ENCODE data around the gene SIRT2. TPM values are rescaled to one million over a fixed set of nuclear protein-coding genes. Genes with fewer than 3 reads are reported as not detected.

Gene SIRT2
- total RNA-seq, 1 experiment from 2014 or later: 15.4 TPM

DNA sequence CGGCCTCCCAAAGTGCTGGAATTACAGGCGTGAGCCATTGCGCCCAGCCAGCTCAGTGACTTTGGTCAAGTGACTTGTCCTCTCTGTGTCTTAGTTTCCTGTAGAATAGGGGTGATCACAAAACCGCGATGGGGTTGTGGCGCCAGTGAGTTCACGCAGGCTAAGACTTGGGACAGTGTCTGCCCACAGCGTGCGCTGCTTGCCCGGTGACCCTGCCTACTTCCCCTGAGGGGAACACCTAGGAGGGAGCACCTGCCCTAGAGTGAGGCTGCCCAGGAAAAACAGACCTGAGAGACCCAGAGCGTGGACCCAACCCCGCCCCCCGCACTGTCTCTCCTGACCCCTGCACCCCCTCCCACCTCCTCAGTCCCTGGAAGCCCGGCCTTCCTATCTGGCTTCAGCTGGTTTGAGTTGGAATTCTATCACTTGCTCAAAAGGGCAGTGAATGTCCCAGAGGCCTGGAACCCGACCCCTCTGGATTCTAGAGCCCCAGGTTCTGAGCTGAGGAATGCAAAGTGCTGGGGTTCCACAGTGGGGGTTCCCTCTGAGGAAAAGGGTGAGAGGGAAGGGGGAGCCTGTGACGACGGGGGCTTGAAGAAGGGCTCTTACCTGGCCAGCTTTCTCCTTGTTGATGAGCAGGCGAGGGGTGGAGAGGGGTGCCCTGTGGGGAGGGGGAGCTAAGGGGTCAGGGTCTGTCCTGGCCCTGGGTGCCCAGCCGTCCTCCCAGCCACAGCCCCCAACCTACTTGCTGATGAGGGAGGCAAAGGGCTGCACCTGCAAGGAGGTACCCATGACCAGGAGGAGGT, 19.1 kb downstream of the SIRT2 start:
- DNase-seq (ENCODE audit: low read depth, low spot score) (no peak), ATAC-seq (no peak)
- no peaks in the 10 kb centered on the region for H3K9me2 ChIP-seq (ENCODE audit: insufficient read depth)
- peaks cover 12 to 16% of the 10 kb centered on the region in 2 experiments; a peak in 3 of 4 replicates for H3K4me1 ChIP-seq (ENCODE audit: control insufficient read depth in 1 of 2, insufficient read depth in 2 of 2, low read length in 2 of 2)
- H3K79me2 ChIP-seq (ENCODE audit: insufficient read depth, low read length): no peaks in the 10 kb centered on the region
- no TSS peak for BruUV-seq (replicated peaks)
- no peak overlapping the region for H3K9ac ChIP-seq (ENCODE audit: low read length)
- no peaks in the 10 kb centered on the region for H3K9me3 ChIP-seq (ENCODE audit: control insufficient read depth in 1 of 2, insufficient read depth in 1 of 2, low read depth in 1 of 2, low read length in 2 of 2)
- H3K27me3 ChIP-seq (ENCODE audit: insufficient read depth, low read length): no peaks in the 10 kb centered on the region
- CTCF ChIA-PET: no interaction called here
- TF ChIP-seq ZNF274 (IDR thresholded peaks at IDR 0.05; ENCODE audit: low read depth, low read length) (no peak), EZH2 (IDR thresholded peaks at IDR 0.05) (no peak)
- TF ChIP-seq, protein P1, sequence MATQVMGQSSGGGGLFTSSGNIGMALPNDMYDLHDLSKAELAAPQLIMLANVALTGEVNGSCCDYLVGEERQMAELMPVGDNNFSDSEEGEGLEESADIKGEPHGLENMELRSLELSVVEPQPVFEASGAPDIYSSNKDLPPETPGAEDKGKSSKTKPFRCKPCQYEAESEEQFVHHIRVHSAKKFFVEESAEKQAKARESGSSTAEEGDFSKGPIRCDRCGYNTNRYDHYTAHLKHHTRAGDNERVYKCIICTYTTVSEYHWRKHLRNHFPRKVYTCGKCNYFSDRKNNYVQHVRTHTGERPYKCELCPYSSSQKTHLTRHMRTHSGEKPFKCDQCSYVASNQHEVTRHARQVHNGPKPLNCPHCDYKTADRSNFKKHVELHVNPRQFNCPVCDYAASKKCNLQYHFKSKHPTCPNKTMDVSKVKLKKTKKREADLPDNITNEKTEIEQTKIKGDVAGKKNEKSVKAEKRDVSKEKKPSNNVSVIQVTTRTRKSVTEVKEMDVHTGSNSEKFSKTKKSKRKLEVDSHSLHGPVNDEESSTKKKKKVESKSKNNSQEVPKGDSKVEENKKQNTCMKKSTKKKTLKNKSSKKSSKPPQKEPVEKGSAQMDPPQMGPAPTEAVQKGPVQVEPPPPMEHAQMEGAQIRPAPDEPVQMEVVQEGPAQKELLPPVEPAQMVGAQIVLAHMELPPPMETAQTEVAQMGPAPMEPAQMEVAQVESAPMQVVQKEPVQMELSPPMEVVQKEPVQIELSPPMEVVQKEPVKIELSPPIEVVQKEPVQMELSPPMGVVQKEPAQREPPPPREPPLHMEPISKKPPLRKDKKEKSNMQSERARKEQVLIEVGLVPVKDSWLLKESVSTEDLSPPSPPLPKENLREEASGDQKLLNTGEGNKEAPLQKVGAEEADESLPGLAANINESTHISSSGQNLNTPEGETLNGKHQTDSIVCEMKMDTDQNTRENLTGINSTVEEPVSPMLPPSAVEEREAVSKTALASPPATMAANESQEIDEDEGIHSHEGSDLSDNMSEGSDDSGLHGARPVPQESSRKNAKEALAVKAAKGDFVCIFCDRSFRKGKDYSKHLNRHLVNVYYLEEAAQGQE (IDR thresholded peaks at IDR 0.05; ENCODE audit: low read depth): no peak
- H2AFZ ChIP-seq (ENCODE audit: low read depth, low read length, poor library complexity, severe bottlenecking): no peak overlapping the region
- POLR2A ChIA-PET: no interaction called here
- H4K20me1 ChIP-seq (ENCODE audit: insufficient read depth): no peaks in the 10 kb centered on the region
- H3K4me3 ChIP-seq (replicated peaks in 1 of 2; ENCODE audit: low read depth in 1 of 2, low read length in 2 of 2): no peak overlapping the region
- no peaks in the 10 kb centered on the region for H3K36me3 ChIP-seq (ENCODE audit: control insufficient read depth in 1 of 2, insufficient read depth in 2 of 2, low read length in 2 of 2)
- RAD21 ChIA-PET (ENCODE audit: low non-redundant PET in 1 of 2, low total read pairs in 2 of 2, uncharacterized antibody in 2 of 2, unreplicated experiment in 2 of 2): no interaction called here
- intact Hi-C loops (cut with micrococcal nuclease): no loop called here
- H3K27ac ChIP-seq (ENCODE audit: low read depth, low read length): no peak overlapping the region
- no peak overlapping the region for H3K4me2 ChIP-seq (ENCODE audit: low read length)

DNA sequence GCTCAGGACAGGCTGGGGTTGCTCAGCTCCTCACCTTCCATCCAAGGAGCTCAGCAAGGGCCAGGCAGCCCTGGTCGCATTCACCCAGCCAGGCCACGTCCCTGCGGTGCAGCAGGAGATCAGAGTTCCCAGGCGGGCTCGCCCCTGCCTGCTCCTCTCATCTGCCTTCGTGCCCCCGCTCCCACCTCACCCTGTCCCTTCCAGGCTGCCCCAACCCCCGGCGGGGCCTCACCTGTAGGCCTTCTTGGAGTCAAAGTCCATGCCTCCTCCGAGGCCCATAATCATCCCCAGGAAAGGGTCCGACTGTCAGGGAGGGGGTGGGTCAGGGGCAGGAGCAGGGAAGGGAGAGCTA, 20.0 kb downstream of the SIRT2 start:
- Histone ChIP-seq H3K4me1 (ENCODE audit: control insufficient read depth in 1 of 2, insufficient read depth in 2 of 2, low read length in 2 of 2) (peaks cover 12 to 16% of the 10 kb centered on the region in 2 experiments; a peak in 3 of 4 replicates), H3K9me2 (ENCODE audit: insufficient read depth) (no peaks in the 10 kb centered on the region), H3K27me3 (ENCODE audit: insufficient read depth, low read length) (no peaks in the 10 kb centered on the region), H2AFZ (ENCODE audit: low read depth, low read length, poor library complexity, severe bottlenecking) (no peak overlapping the region), H3K27ac (ENCODE audit: low read depth, low read length) (no peak overlapping the region; the same call in 1 of the 2 replicates), H3K4me3 (replicated peaks in 1 of 2; ENCODE audit: low read depth in 1 of 2, low read length in 2 of 2) (no peak overlapping the region), H3K9me3 (ENCODE audit: control insufficient read depth in 1 of 2, insufficient read depth in 1 of 2, low read depth in 1 of 2, low read length in 2 of 2) (no peaks in the 10 kb centered on the region), H3K9ac (ENCODE audit: low read length) (no peak overlapping the region), H3K36me3 (ENCODE audit: control insufficient read depth in 1 of 2, insufficient read depth in 2 of 2, low read length in 2 of 2) (no peaks in the 10 kb centered on the region), H4K20me1 (ENCODE audit: insufficient read depth) (no peaks in the 10 kb centered on the region), H3K4me2 (ENCODE audit: low read length) (no peak overlapping the region), H3K79me2 (ENCODE audit: insufficient read depth, low read length) (no peaks in the 10 kb centered on the region)
- POLR2A ChIA-PET: no interaction called here
- no peak for DNase-seq (ENCODE audit: low read depth, low spot score)
- intact Hi-C loops (cut with micrococcal nuclease): no loop called here
- CTCF ChIA-PET: interaction anchor here (4.5 kb wide), 1 partner anchor 8 kb away, joined by 28 read pairs; no protein-coding TSS in a partner anchor
- no peak for ATAC-seq
- RAD21 ChIA-PET (ENCODE audit: low non-redundant PET in 1 of 2, low total read pairs in 2 of 2, uncharacterized antibody in 2 of 2, unreplicated experiment in 2 of 2): no interaction called here
- no TSS peak for BruUV-seq (replicated peaks)
- TF ChIP-seq, protein P2, sequence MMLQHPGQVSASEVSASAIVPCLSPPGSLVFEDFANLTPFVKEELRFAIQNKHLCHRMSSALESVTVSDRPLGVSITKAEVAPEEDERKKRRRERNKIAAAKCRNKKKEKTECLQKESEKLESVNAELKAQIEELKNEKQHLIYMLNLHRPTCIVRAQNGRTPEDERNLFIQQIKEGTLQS (IDR thresholded peaks at IDR 0.05): no peak
- TF ChIP-seq YY1 (IDR thresholded peaks at IDR 0.05; ENCODE audit: extremely low read depth, insufficient replicate concordance, low read depth, low read length): no peak
- no peak for TF ChIP-seq SIN3A (IDR thresholded peaks at IDR 0.05; ENCODE audit: low read depth)
- TF ChIP-seq ZFX (IDR thresholded peaks at IDR 0.05): no peak
- TF ChIP-seq EZH2phosphoT487 (IDR thresholded peaks at IDR 0.05; ENCODE audit: borderline replicate concordance): no peak
- TF ChIP-seq, protein P3, sequence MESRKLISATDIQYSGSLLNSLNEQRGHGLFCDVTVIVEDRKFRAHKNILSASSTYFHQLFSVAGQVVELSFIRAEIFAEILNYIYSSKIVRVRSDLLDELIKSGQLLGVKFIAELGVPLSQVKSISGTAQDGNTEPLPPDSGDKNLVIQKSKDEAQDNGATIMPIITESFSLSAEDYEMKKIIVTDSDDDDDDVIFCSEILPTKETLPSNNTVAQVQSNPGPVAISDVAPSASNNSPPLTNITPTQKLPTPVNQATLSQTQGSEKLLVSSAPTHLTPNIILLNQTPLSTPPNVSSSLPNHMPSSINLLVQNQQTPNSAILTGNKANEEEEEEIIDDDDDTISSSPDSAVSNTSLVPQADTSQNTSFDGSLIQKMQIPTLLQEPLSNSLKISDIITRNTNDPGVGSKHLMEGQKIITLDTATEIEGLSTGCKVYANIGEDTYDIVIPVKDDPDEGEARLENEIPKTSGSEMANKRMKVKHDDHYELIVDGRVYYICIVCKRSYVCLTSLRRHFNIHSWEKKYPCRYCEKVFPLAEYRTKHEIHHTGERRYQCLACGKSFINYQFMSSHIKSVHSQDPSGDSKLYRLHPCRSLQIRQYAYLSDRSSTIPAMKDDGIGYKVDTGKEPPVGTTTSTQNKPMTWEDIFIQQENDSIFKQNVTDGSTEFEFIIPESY (IDR thresholded peaks at IDR 0.05; ENCODE audit: extremely low read depth, insufficient replicate concordance, low read length): no peak
- no peak for TF ChIP-seq CBX3 (IDR thresholded peaks at IDR 0.05; ENCODE audit: low read depth)
- no peak for TF ChIP-seq POLR2AphosphoS5 (IDR thresholded peaks at IDR 0.05; ENCODE audit: low read depth, low read length)
- no peak for TF ChIP-seq EZH2 (IDR thresholded peaks at IDR 0.05)

Measured in HCT116 (cell line).